ENCODE results near the gene GHITM.

Gene GHITM

DNA sequence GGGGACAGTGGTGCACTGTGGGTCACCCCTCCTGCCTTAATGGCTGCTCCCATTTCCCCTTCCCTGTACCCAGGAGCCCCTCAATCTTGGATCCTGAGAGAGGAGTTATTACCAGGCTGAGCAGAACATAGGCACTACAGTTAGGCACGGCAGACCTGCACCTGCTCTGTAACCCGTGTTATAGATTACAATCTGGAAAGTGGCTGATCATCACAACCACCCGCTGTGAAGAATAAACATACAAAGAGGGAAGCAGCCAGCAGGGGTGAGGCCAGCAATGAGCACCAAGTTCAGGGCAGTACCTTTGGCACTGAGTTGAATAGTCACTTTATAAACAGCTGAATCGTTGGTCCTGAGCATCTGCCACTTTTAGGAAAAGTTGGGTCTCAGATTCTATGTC, 56.8 kb downstream of the GHITM start:
- Histone ChIP-seq H3K4me3 (ENCODE audit: low read depth, low read length) (no peak overlapping the region), H3K36me3 (ENCODE audit: control insufficient read depth, insufficient read depth, low read length) (peaks cover 4% of the 10 kb centered on the region), H3K9me3 (ENCODE audit: control insufficient read depth, insufficient read depth, low read length) (no peaks in the 10 kb centered on the region), H3K27me3 (ENCODE audit: control insufficient read depth, insufficient read depth, low read length) (peaks cover 59% of the 10 kb centered on the region), H3K4me1 (ENCODE audit: control insufficient read depth, insufficient read depth, low read length) (peaks cover 3% of the 10 kb centered on the region), H3K9ac (ENCODE audit: low read depth, low read length) (no peak overlapping the region)

DNA sequence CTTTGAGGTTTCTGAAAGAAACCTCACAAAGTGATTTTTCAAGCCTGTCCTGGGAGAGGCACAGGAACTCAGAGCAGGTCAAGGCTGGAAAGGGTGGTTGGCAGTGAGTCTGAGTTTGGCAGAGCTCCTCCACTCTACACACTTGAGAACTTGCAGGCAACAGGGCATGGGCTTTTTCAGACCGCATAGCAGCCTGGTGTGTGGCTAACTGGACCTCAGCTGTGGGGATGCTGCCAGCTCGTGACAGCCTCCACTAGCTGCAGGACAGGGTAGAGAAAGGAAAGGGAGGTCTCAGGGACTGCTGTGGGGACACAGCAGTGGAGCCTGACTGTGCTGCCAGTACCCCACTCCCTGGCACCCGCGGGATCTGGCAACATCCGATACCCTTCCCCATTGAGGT, 57.6 kb downstream of the GHITM start:
- Histone ChIP-seq H3K27me3 (ENCODE audit: control insufficient read depth, insufficient read depth, low read length) (peaks cover 54% of the 10 kb centered on the region), H3K4me3 (ENCODE audit: low read depth, low read length) (no peak overlapping the region), H3K9me3 (ENCODE audit: control insufficient read depth, insufficient read depth, low read length) (no peaks in the 10 kb centered on the region), H3K9ac (ENCODE audit: low read depth, low read length) (no peak overlapping the region), H3K4me1 (ENCODE audit: control insufficient read depth, insufficient read depth, low read length) (peaks cover 3% of the 10 kb centered on the region), H3K36me3 (ENCODE audit: control insufficient read depth, insufficient read depth, low read length) (peaks cover 4% of the 10 kb centered on the region)

DNA sequence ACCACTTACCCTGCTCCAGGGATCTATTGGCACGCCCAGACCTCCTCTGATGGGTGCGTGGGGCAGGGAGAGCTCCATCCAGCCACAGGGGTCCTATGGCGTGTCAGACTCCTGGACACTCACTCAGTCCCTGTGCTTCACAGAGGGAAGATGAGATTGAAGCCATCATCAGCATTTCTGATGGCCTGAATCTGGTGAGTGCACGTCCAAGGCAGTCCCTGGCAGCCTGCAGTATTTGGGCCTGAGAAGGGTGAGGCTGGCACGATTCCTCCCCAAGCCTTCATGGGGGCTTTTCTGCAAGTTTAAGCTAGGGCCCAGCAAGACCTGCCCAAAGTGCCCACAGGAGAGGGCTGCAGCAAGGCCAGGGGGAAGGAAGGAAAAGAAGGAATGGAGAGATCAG, 58.3 kb downstream of the GHITM start:
- Histone ChIP-seq H3K27me3 (ENCODE audit: control insufficient read depth, insufficient read depth, low read length) (peaks cover 53% of the 10 kb centered on the region), H3K36me3 (ENCODE audit: control insufficient read depth, insufficient read depth, low read length) (peaks cover 4% of the 10 kb centered on the region), H3K9ac (ENCODE audit: low read depth, low read length) (no peak overlapping the region), H3K4me3 (ENCODE audit: low read depth, low read length) (no peak overlapping the region), H3K9me3 (ENCODE audit: control insufficient read depth, insufficient read depth, low read length) (no peaks in the 10 kb centered on the region), H3K4me1 (ENCODE audit: control insufficient read depth, insufficient read depth, low read length) (peaks cover 3% of the 10 kb centered on the region)

GRCh38 chr10:84198206-84198915, 59.1 kb downstream of the GHITM start:
- Histone ChIP-seq H3K27me3 (ENCODE audit: control insufficient read depth, insufficient read depth, low read length) (peaks cover 45% of the 10 kb centered on the region), H3K4me3 (ENCODE audit: low read depth, low read length) (no peak overlapping the region), H3K36me3 (ENCODE audit: control insufficient read depth, insufficient read depth, low read length) (peaks cover 4% of the 10 kb centered on the region), H3K4me1 (ENCODE audit: control insufficient read depth, insufficient read depth, low read length) (peaks cover 3% of the 10 kb centered on the region), H3K9me3 (ENCODE audit: control insufficient read depth, insufficient read depth, low read length) (no peaks in the 10 kb centered on the region), H3K9ac (ENCODE audit: low read depth, low read length) (no peak overlapping the region)

GRCh38 chr10:84200537-84201243, 61.4 kb downstream of the GHITM start:
- H3K9ac ChIP-seq (ENCODE audit: low read depth, low read length), result no peak overlapping the region
- peaks cover 25% of the 10 kb centered on the region for H3K27me3 ChIP-seq (ENCODE audit: control insufficient read depth, insufficient read depth, low read length)
- no peaks in the 10 kb centered on the region for H3K4me1 ChIP-seq (ENCODE audit: control insufficient read depth, insufficient read depth, low read length)
- no peak overlapping the region for H3K4me3 ChIP-seq (ENCODE audit: low read depth, low read length)
- H3K9me3 ChIP-seq (ENCODE audit: control insufficient read depth, insufficient read depth, low read length), result no peaks in the 10 kb centered on the region
- H3K36me3 ChIP-seq (ENCODE audit: control insufficient read depth, insufficient read depth, low read length), result peaks cover 4% of the 10 kb centered on the region

GRCh38 chr10:84201244-84201606, 61.9 kb downstream of the GHITM start:
- Histone ChIP-seq H3K4me1 (ENCODE audit: control insufficient read depth, insufficient read depth, low read length) (no peaks in the 10 kb centered on the region), H3K9ac (ENCODE audit: low read depth, low read length) (no peak overlapping the region), H3K4me3 (ENCODE audit: low read depth, low read length) (no peak overlapping the region), H3K9me3 (ENCODE audit: control insufficient read depth, insufficient read depth, low read length) (no peaks in the 10 kb centered on the region), H3K36me3 (ENCODE audit: control insufficient read depth, insufficient read depth, low read length) (peaks cover 4% of the 10 kb centered on the region), H3K27me3 (ENCODE audit: control insufficient read depth, insufficient read depth, low read length) (peaks cover 19% of the 10 kb centered on the region)

GRCh38 chr10:84201682-84202081, 62.4 kb downstream of the GHITM start:
- H3K36me3 ChIP-seq (ENCODE audit: control insufficient read depth, insufficient read depth, low read length), result peaks cover 4% of the 10 kb centered on the region
- no peaks in the 10 kb centered on the region for H3K4me1 ChIP-seq (ENCODE audit: control insufficient read depth, insufficient read depth, low read length)
- H3K9me3 ChIP-seq (ENCODE audit: control insufficient read depth, insufficient read depth, low read length), result no peaks in the 10 kb centered on the region
- no peak overlapping the region for H3K4me3 ChIP-seq (ENCODE audit: low read depth, low read length)
- peaks cover 15% of the 10 kb centered on the region for H3K27me3 ChIP-seq (ENCODE audit: control insufficient read depth, insufficient read depth, low read length)
- no peak overlapping the region for H3K9ac ChIP-seq (ENCODE audit: low read depth, low read length)

- no peak overlapping the region for H3K9ac ChIP-seq (ENCODE audit: low read depth, low read length)
- no peaks in the 10 kb centered on the region for H3K9me3 ChIP-seq (ENCODE audit: control insufficient read depth, insufficient read depth, low read length)
- no peaks in the 10 kb centered on the region for H3K4me1 ChIP-seq (ENCODE audit: control insufficient read depth, insufficient read depth, low read length)
- H3K27me3 ChIP-seq (ENCODE audit: control insufficient read depth, insufficient read depth, low read length), result peaks cover 8% of the 10 kb centered on the region
- no peak overlapping the region for H3K4me3 ChIP-seq (ENCODE audit: low read depth, low read length)
- no peaks in the 10 kb centered on the region for H3K36me3 ChIP-seq (ENCODE audit: control insufficient read depth, insufficient read depth, low read length)
Measured at GRCh38 chr10:84202349-84202748, 63.0 kb downstream of the GHITM start.

All from iPS-15b (cell line).